GM20431 (cell line): ENCODE measurements around the gene POTEH.
"Not testable (repeated sequence)": the region's sequence is repeated elsewhere in the genome, so short reads cannot be mapped to it uniquely, and the experiment has no call there.

Experiments
- in situ Hi-C: fragments of 300-500 bp; cut with MseI, MboI; formaldehyde crosslinking; loops from one replicate; pipeline ENCODE4 v1.15.0; 2020; ENCODE audit warnings: low sequenced_read_pairs; ENCODE audit not compliant: unreplicated experiment

The POTEH gene

DNA sequence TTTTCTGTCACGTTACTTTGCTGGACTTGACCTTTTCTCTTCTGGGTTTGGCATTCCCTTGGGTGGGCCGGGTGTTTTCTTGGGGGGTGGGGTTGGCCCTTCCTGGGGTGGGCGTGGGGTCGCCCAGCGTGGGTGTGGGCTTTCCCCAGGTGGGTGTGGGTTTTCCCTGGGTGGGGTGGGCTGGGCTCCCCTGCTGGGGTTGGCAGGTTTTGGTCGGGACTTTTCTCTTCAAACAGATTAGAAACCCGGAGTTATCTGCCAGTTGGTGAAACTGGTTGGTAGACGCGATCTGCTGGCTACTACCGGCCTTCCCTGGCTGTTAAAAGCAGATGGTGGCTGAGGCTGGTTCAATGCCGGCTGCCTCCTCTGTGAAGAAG lies at the start of gene POTEH:
TSS of gene POTEH (plus strand) at position 278 of the 377 bp plus-strand sequence. CDS start at position 330, 52 bp downstream.
- in situ Hi-C loops = not testable (repeated sequence)

DNA sequence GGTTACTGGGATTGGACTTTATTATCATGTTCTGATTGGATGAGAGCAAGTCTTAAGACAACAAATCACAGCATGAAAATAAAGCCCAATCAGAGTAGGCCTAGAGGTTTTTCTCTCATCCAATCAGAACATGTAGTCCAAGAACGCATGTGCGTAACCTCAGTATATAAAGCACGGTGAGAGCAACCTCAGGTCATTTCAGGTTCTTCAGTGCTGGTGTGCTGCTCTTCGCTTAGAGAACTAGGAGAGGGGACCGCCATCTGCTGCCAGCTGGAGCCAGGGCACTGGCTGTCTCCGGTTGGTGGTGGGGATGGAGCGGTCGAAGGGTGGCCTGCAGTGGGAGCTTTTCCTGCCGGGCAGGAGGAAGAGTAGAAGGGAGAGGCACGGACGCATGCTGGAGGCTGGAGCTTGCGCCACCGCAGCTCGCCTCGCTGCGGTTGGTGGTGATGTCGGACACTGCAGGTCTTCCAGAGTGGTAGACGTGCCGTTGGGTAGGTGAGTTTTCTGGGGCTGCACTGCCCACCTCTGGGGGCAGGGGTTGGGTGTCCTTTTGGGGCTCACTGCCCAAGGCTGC lies 47.5 kb upstream of the POTEH start:
- in situ Hi-C loops = not testable (repeated sequence)

DNA sequence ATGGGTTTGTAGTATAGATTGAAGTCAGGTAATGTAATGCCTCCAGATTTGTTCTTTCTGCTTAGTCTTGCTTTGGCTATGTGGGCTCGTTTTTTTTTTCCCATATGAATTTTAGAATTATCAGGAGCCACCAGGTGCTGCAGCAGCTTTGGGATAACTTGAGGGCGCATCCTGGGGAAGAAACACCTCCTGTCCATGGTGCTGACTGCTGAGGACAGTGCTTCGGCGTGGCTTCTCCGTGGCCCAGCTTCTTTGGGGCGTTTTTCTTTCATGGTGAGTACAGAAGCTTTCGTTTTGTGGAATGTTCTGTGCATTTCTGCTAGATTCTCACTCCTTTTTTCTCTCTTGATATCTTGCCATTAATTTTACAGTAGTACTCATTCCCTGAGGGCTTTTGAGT lies 37.9 kb upstream of the POTEH start:
- in situ Hi-C loops = not testable (repeated sequence)

DNA sequence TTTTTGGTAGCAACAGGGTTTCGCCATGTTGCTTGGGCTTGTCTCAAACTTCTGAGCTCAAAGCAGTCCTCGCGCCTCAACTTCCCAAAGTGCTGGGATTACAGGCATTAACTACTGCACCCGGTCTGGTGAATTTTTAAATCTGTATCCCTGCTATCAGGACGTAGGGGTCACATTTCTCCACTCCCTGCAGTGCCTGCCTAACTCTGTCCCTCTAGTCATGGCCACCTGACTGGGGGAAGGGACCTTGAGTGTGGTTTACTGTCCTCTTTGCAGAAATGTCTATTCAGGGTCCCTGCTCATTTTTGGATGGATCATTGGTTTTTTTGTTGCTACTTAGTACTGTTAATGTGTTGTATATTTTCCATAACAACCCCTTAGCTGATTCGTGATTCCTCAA lies 37.1 kb upstream of the POTEH start:
- in situ Hi-C loops = not testable (repeated sequence)

DNA sequence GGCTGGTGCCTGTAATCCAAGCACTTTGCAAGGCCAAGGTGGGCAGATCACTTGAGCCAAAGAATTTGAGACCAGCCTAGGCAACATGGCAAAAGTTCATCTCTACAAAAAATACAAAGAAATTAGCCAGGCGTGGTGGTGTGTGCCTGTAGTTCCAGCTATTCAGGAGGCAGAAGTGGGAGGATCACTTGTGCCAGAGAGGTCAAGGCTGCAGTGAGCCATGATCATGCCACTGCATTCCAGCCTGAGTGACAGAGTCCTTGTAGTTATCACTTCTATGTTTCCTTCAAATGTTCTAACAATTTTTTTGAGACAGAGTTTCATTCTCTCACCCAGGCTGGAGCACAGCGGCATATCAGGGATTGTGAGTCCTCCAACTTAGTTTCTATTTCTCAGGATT lies 36.6 kb upstream of the POTEH start:
- in situ Hi-C loops = not testable (repeated sequence)

DNA sequence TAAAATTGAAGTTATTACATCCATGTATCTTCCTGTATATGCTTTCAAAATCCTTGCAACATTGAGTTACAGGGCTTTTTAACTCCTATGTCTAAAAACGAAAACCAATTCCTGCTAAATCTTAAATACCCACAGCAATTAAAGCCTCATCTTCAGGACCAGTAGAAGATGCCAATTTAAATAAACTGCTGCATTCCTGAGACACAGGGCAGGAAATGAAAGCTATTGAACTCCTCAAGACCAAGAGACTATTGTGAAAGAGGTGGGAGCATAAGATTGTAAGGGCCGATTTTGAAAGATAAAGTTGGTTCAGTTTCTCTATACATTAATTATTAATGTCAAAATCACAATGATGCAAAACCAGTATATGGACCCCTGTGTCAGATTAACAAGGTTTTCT lies 28.7 kb upstream of the POTEH start:
- in situ Hi-C loops = not testable (repeated sequence)

DNA sequence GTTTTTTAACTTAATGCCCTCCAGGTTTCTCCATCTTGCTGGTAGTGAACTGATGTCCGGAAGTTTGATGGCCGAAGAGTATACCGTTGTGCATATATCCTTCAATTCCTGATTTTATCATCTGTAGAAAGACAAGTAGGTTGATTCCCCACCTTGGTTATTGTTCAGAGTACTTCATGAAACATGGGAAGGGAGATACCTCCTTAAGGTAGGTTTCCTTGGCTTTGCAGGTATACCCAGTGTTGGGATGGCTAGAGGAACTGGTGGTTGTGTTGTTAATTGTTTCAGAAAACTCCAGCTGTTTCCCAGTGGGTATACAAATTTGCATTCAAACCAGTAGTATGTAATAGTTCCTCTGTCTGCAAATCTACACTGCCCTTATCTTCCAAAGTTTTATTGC lies 25.1 kb upstream of the POTEH start:
- in situ Hi-C loops = not testable (repeated sequence)

DNA sequence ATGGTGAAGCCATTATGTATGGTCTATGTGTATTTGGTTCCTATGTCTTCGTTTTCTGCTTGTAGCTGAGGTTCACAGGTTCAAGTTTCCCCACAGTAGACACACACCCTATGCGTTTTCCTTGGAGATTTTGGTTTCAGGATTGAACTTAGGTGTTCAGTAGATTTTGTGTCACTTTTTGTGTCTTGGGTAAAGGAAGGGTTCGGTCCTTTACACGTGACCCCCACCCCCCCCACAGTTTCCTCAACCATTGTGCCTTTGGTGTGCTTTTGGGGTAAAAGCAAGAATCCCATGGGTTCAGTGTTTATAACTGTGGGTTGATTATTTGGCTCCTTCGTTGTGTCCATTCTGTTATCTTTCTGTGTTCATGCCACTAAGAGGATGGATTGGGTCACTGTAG lies 24.3 kb upstream of the POTEH start:
- in situ Hi-C loops = not testable (repeated sequence)

DNA sequence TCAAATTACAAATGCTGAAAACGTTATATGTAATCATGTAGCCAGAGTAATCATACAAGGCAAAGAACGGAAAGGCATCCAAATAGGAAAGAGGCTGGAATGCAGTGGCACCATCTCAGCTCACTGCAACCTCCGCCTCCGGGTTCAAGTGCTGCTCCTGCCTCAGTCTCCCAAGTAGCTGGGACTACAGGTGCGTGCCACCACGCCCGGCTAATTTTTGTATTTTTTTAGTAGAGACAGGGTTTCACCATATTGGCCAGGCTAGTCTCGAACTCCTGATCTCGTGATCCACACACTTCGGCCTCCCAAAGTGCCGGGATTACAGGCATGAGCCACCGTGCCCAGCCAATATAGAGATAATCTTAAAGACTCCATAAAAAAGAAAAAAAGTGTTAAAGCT lies 20.4 kb upstream of the POTEH start:
- in situ Hi-C loops = not testable (repeated sequence)

DNA sequence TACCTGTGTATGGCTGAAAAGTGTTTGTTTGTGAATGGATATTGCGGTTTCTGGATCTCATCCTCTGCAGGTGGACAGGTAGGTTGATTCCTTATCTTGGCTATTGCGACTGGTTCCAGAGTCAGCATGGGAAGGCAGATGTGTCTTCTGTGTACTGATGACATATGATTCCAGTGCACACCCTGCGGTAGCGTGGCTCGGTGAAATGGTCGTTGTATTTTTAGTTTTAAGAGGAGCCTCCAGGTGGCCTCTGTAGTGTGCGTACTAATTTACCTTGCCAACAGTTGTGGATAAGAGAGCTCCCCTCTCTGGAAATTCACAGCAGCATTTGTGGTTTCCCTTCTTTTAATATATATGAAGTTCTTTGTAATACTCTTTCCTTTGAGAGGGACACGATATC lies 10.1 kb upstream of the POTEH start:
- in situ Hi-C loops = not testable (repeated sequence)

DNA sequence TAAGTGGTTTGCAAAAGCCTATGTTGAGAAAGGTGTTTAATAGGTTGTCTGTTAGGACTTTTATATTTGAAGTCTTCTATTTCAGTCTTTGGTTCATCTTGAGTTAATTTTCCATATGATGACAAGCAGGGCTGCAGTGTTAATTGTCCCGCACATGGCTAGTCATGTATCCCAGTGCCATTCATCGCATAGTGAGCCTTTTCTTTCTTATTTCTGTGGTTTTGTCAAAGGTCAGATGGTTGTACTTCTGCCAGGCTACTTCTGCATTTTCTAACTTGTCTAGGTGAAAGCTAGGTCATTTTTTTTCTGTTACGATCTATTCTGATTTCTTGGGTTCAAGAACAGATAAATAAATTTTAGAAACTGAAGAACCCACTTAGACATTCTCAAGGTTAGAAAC lies 5.7 kb upstream of the POTEH start:
- in situ Hi-C loops = not testable (repeated sequence)

DNA sequence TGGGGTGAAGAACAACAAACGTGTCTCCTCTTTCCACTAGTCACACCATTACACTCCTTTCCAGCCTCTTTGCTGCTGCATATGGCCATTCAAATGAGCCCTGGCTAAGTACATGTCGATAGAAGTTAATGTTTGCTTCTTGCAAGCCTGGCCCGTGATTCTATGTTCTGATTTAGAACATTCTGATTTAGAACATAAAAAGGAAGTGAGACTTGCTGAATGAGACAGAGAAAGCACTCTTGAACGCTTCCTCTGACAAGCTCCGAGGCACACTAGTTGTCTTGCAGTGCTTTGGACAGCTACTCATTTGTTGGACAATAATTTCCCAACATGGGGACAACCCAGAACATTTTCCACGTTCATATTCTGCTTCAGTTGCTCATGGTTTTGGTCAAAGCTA lies 5.1 kb upstream of the POTEH start:
- in situ Hi-C loops = not testable (repeated sequence)

DNA sequence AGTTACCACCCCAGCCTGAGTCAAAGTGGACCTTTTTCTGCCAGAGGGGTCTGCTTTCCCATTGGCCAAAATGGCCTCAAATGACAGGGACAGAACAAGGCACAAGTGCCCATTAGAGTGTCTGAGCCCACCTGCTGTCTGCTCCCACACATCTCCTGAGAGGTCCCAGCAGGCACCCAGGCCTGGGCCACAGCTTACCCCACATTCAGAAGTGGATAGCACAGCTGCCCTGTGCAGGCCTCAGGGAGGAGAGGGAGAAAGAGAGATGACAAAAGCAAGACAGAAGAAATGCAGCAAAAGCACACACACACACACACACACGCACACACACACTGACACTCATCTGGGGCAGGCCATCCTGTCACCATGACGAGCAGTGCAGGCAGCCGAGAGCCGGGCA lies 4.2 kb upstream of the POTEH start:
- in situ Hi-C loops = not testable (repeated sequence)

DNA sequence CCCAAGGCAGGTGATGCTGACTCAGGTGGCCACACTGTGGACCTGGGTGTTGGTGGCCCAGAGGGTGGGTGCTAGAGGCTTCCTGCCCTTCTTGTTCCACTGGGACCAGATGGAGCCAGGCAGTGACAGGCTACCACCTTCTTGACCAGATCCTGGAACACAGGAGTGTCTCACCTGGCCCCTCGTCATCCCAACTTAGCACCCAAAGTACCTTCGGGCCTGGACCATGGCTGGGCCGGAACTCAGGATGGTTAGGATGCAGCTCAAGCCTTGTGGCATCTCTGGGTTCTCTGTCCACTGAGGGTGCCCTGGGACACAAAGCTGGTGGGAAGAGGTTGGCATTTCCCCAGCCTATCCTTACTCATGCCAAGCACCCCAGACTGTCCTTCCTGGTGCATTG lies 2.7 kb upstream of the POTEH start:
- in situ Hi-C loops = not testable (repeated sequence)

DNA sequence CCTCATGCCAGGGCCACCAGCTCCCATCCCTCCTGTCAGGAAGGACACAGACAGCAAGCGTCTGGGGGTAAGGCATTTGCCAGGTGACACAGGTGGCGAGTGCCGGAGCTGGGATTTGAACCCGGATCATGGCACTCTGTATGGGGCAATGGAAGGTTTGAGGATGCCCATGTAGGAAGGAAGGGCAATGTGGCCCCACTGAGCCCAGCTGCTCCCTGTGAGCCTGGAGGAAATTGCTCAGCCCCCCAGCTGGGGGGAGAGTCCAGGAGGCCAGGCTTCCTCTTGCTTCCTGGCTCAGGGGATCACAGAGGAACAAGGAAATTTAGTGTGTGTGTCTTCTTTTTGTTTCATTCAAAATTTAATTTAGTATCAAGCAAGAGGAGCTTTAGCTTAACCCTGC lies 2.1 kb upstream of the POTEH start:
- in situ Hi-C loops = not testable (repeated sequence)

DNA sequence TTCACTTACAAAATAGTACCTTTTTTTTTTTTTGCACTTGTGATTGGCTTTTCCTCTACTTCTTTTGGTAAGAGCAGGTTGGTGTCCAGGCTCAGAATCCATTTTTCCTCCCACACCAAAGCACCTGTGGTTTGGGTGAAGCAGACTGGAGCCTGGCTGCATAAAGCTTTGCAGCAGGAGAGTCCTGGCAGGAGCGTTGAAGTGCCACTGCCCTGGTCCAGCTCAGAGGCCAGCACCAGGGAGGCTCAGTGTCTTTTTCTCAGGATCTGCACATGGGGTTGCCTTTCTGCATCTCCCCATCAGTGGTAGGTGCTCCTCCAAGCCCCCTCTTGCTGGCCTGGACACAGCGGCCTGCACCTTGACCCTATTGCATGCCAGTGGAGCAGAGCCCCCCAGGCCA lies 1.7 kb upstream of the POTEH start:
- in situ Hi-C loops = not testable (repeated sequence)

DNA sequence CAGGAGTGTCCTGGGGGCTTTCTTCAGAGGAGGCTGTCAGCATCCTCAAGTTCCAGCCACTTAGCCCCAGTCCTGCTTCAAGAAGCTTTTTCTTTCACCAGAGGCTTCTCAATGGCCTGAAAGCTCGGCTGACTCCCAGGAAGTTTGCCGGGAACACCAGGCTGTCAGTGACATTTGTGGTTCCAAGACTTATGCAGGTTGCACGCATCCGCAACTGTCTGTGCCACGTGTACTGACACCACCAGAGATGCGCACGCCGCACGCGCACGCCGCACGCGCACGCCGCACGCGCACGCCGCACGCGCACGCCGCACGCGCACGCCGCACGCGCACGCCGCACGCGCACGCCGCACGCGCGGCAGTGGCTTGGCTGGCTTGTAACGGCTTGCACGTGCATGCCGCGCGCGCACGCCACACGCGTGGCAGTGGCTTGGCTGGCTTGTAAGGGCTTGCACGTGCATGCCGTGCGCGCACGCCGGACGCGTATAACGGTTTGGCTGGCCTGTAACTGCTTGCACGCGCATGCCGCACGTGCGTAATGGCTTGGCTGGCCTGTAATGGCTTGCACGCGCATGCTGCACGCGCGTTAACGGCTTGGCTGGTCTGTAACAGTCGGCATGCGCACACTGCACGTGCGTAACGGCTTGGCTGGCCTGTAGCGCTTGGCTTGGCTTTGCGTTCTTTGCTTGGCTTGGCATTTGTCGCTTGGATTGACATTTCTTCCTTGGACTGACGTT lies 646 bp upstream of the POTEH start:
- in situ Hi-C loops = not testable (repeated sequence)

DNA sequence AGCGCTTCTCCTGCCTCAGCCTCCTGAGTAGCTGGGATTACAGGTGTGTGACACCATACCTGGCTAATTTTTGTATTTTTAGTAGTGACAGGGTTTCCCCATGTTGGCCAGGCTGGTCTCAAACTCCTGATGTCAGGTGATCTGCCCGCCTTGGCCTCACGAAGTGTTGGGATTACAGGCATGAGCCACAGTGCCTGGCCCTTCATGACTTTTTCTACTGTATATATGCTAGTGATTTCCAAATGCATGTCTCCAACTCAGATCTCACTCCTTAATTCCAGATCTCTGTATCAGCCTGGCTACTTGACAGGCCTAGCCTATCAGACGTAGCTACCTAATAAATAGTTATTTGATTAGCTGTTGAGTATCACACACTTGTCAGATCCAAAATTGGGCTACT lies 23.8 kb downstream of the POTEH start:
- in situ Hi-C loops = not testable (repeated sequence)

DNA sequence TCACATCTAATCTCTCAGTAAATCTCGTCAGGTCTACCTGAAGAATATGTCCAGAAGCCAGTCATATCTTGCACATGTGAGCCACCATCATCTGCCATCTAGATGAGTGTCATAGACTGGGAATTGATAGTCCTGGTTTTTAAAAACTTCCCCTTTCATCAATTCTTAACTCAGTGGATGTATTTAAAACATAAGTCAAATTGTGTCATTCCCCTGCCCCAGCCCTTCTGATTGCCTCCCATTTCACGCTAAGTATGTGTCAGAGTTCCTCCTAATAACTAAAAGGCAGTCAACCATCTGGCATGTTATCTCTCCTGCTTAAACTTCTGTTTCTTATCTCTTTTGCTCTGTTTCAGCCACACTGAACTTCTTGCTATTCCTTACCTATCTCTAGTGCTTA lies 24.3 kb downstream of the POTEH start:
- in situ Hi-C loops = not testable (repeated sequence)

DNA sequence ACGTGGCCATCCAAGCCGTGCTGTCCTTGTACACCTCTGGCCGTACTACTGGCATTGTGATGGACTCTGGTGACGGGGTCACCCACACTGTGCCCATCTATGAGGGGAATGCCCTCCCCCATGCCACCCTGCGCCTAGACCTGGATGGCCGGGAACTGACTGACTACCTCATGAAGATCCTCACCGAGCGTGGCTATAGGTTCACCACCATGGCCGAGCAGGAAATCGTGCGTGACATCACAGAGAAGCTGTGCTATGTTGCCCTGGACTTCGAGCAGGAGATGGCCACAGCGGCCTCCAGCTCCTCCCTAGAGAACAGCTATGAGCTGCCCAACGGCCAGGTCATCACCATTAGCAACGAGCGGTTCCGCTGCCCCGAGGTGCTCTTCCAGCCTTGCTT lies 32.1 kb downstream of the POTEH start:
- in situ Hi-C loops = not testable (repeated sequence)

DNA sequence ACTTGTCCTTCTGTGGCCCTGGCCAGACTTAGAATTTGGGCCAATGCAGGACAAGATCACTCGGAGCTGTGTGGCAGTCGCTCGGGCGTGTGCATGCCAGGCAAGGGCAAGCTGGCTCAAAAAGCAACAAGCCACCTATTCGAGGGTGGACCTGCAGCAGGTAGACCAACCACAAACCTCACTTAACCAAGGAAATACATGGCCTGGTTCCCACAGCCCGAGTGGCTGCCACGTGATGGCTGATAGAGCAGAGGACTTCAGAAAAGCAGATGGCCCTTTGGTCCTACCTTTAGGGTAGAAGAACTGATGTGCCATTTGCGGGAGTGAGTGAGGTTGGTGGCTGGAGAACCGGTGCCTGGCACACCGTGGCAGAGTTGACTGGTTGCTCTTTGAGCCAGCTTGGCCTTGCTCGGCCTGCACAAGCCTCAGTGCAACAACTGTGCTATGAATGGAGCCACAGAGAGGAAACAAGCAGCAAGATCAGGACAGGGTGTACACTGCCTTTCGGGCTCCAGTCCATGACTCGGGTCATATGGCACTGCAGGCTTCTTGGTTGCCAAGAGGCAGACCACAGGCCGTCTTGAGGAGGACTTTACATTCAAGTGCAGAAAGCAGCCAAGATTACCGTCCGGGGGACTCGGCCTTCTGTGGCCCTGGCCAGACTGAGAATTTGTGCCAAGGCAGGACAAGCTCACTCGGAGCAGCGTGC lies 39.5 kb downstream of the POTEH start:
- in situ Hi-C loops = not testable (repeated sequence)
